HepG2 (cell line): ENCODE data around the gene DNMT1. TPM values are rescaled to one million over a fixed set of nuclear protein-coding genes. Genes with fewer than 3 reads are reported as not detected.

Experiments
- BATF2 ChIP-seq: sonication (generic); formaldehyde crosslinking; IDR thresholded peaks from 2 replicates; pipeline ENCODE4 v1.8.0; 2022; ENCODE audit warnings: mild to moderate bottlenecking, missing genetic modification reagents, moderate library complexity
- CEBPG ChIP-seq: IDR thresholded peaks from 2 replicates; pipeline ENCODE4 v1.6.1; 2016
- FOXA1 ChIP-seq, 2 experiments: fragments of 450-650 bp in 1 of 2; sonication (generic) in 1 of 2; formaldehyde crosslinking in 1 of 2; IDR thresholded peaks; 2 replicates each; pipeline versions ENCODE4 v1.4.0 to v1.6.1; 2016 to 2020; ENCODE audit warnings: missing genetic modification reagents in 1 of 2
- FOXA3 ChIP-seq: IDR thresholded peaks from 2 replicates; pipeline ENCODE4 v1.6.1; 2016; ENCODE audit warnings: missing genetic modification reagents, missing compliant biosample characterization
- GATAD2A ChIP-seq: IDR thresholded peaks from 2 replicates; pipeline ENCODE4 v1.6.1; 2016
- KAT8 ChIP-seq: IDR thresholded peaks from 2 replicates; pipeline ENCODE4 v1.6.1; 2016; ENCODE audit warnings: missing genetic modification reagents, missing compliant biosample characterization
- PAXIP1 ChIP-seq: sonication (generic); formaldehyde crosslinking; conservative IDR thresholded peaks from 2 replicates; pipeline ENCODE4 v1.4.0; 2020; ENCODE audit warnings: mild to moderate bottlenecking, missing genetic modification reagents, moderate library complexity
- PPARG ChIP-seq: conservative IDR thresholded peaks from 2 replicates; pipeline ENCODE4 v1.6.1; 2016; ENCODE audit warnings: missing biosample characterization, missing genetic modification reagents
- PRDM10 ChIP-seq: sonication (generic); formaldehyde crosslinking; IDR thresholded peaks from 2 replicates; pipeline ENCODE4 v1.4.0; 2020; ENCODE audit warnings: low read depth, missing genetic modification reagents
- ZNF576 ChIP-seq: sonication (generic); formaldehyde crosslinking; IDR thresholded peaks from 2 replicates; pipeline ENCODE4 v1.4.0; 2020; ENCODE audit warnings: mild to moderate bottlenecking, missing genetic modification reagents
- ZNF605 ChIP-seq: sonication (generic); formaldehyde crosslinking; IDR thresholded peaks from 2 replicates; pipeline ENCODE4 v1.8.0; 2022; ENCODE audit warnings: mild to moderate bottlenecking, missing genetic modification reagents
- ZNF644 ChIP-seq: IDR thresholded peaks from 2 replicates; pipeline ENCODE4 v1.6.1; 2016; ENCODE audit warnings: low read depth
- ZNF652 ChIP-seq: IDR thresholded peaks from 2 replicates; pipeline ENCODE4 v1.6.1; 2016; ENCODE audit warnings: low read depth, borderline replicate concordance
- ZSCAN29 ChIP-seq: sonication (generic); formaldehyde crosslinking; conservative IDR thresholded peaks from 2 replicates; pipeline ENCODE4 v1.4.0; 2020; ENCODE audit warnings: mild to moderate bottlenecking, missing genetic modification reagents
- polyA plus RNA-seq, 8 experiments: library from polyadenylated mRNA; depleted of rRNA in 3 of 8; stranded (reverse) in 7 of 8; unstranded in 1 of 8; fragments of >200 nt; fragmentation: Illumina TruSeq in 4 of 8; extraction: Trizol in 4 of 8; gene quantifications; 2 replicates each; pipeline versions ENCODE4 v1.2.1 to v1.2.3, GENCODE V29; 2011 to 2016; ENCODE audit warnings: low read depth in 4 of 8, missing spikeins in 1 of 8, mixed read lengths in 1 of 8; ENCODE audit not compliant: insufficient read depth in 1 of 8
- total RNA-seq, 5 experiments: library from RNA; depleted of rRNA; stranded (reverse); fragments of >200 nt; fragmentation: Illumina TruSeq; extraction: Trizol; gene quantifications; 2 replicates each; pipeline ENCODE4 v1.2.3, GENCODE V29; 2016; ENCODE audit warnings: low read depth in 1 of 5

Gene DNMT1
- total and polyA plus RNA-seq, 2 of the 13 experiments (the other 11 are each of a cell fraction or from before 2014, with no cell fraction given): 31.2 to 91.1 TPM

- no peak for TF ChIP-seq ZNF605 (CRISPR knock-in tag)
- TF ChIP-seq ZNF652 (CRISPR knock-in tag): peak; percentile 60
- peak; percentile 24; the same call in 1 of the 2 replicates for TF ChIP-seq GATAD2A
- TF ChIP-seq ZNF644: peak; percentile 50
- peak; percentile 54; the same call in 1 of the 2 replicates for TF ChIP-seq PRDM10 (CRISPR knock-in tag)
- TF ChIP-seq PPARG (CRISPR knock-in tag): no peak
- TF ChIP-seq FOXA1 (IDR thresholded peaks at IDR 0.05): no peak
- TF ChIP-seq FOXA1 (CRISPR knock-in tag; IDR thresholded peaks at IDR 0.05): peak; percentile 34; the same call in 1 of the 2 replicates
- TF ChIP-seq KAT8 (CRISPR knock-in tag): 0 out of 2 replicates have a peak, but pooled peaks have one; percentile 19
- TF ChIP-seq CEBPG (CRISPR knock-in tag): peak; percentile 81
- TF ChIP-seq FOXA3: 0 out of 2 replicates have a peak, but pooled peaks have one; percentile 29
- TF ChIP-seq PAXIP1 (CRISPR knock-in tag): 0 out of 2 replicates have a peak, but pooled peaks have one; percentile 40
- no peak for TF ChIP-seq ZNF576 (CRISPR knock-in tag)
- no peak for TF ChIP-seq BATF2 (CRISPR knock-in tag)
- no peak for TF ChIP-seq ZSCAN29 (CRISPR knock-in tag)
- TF ChIP-seq, all 625 proteins: peak for 29
Observed at GRCh38 chr19:10191347-10191746, 3.4 kb downstream of the DNMT1 start (continued).
